DOHH2 (cell line): ENCODE results near the gene NDUFA13.

Experiments used
- EZH2phosphoT487 ChIP-seq: fragments of 200-600 bp; sonication (generic); IDR thresholded peaks from 2 replicates; pipeline ENCODE4 v1.6.1; 2017; ENCODE audit warnings: borderline replicate concordance, mild to moderate bottlenecking, antibody characterized with exemption, low read length, moderate library complexity, mixed read lengths
- TF ChIP-seq, protein P1 (sequence below): fragments of 200-600 bp; sonication (generic); IDR thresholded peaks from one replicate; pipeline ENCODE4 v1.5.1; 2014; ENCODE audit warnings: antibody characterized with exemption, mild to moderate bottlenecking, low read depth, low read length; ENCODE audit not compliant: poor library complexity, severe bottlenecking

DNA sequence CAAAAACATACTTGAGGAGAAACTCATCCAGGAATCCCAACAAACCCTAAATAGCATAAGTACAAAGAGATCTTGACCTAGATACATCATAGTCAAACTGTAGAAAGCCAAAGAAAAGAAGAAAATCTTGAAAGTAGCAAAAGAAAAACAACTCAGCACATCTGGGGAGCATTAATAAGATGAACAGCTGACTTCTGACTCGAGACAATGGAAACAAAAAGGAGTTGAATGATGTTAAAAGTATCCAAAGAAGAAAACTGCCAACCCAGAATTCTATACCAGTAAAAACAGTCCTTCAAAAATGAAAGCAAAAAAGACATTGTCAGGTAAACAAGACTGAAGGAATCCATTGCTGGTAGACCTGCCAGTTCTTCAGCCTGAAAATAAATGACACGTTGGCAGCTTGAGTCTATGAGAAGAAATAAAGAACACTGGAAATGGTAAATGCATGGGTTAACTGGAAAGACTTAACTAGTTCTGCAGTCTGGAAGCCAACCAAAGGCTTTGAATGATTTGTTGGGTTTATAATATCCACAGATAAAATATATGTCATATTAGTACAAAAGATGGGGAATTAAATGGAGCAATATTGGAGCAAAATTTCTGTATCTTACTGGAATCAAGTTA lies 47.5 kb upstream of the NDUFA13 start:
- TF ChIP-seq, protein P1, sequence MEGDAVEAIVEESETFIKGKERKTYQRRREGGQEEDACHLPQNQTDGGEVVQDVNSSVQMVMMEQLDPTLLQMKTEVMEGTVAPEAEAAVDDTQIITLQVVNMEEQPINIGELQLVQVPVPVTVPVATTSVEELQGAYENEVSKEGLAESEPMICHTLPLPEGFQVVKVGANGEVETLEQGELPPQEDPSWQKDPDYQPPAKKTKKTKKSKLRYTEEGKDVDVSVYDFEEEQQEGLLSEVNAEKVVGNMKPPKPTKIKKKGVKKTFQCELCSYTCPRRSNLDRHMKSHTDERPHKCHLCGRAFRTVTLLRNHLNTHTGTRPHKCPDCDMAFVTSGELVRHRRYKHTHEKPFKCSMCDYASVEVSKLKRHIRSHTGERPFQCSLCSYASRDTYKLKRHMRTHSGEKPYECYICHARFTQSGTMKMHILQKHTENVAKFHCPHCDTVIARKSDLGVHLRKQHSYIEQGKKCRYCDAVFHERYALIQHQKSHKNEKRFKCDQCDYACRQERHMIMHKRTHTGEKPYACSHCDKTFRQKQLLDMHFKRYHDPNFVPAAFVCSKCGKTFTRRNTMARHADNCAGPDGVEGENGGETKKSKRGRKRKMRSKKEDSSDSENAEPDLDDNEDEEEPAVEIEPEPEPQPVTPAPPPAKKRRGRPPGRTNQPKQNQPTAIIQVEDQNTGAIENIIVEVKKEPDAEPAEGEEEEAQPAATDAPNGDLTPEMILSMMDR = no peak
- TF ChIP-seq EZH2phosphoT487 = no peak
